MG63 (cell line): ENCODE results near the gene PRPSAP1. TPM values are rescaled to one million over a fixed set of nuclear protein-coding genes. Genes with fewer than 3 reads are reported as not detected.
A peak's percentile ranks its signal among the peaks of the same experiment; 100 is the strongest.

Source experiments
- DNase-seq: peaks from one replicate; pipeline ENCODE4 v3.0.0-alpha.2; 2020
- H3K27me3 ChIP-seq: fragments of 250-450 bp; sonication (Bioruptor Pico); 2 replicates; pipeline ENCODE4 v1.5.1; 2020; ENCODE audit warnings: mild to moderate bottlenecking, moderate library complexity
- H3K36me3 ChIP-seq: fragments of 250-450 bp; sonication (Bioruptor Pico); 2 replicates; pipeline ENCODE4 v1.5.1; 2020; ENCODE audit warnings: mild to moderate bottlenecking, moderate library complexity
- H3K4me3 ChIP-seq: fragments of 250-450 bp; sonication (Bioruptor Pico); 2 replicates; pipeline ENCODE4 v1.5.1; 2020; ENCODE audit warnings: mild to moderate bottlenecking, moderate library complexity
- H3K9me3 ChIP-seq: fragments of 250-450 bp; sonication (Bioruptor Pico); 2 replicates; pipeline ENCODE4 v1.5.1; 2020; ENCODE audit warnings: mild to moderate bottlenecking, moderate library complexity
- total RNA-seq: library from RNA; depleted of rRNA; stranded (reverse); fragments of >200 nt; shearing (Covaris generic); gene quantifications from 2 replicates; pipeline ENCODE4 v1.2.3, GENCODE V29; 2014; ENCODE audit warnings: low replicate concordance

PRPSAP1 gene
- total RNA-seq, 1 experiment from 2014 or later: 64.7 TPM

- DNase-seq: peak; percentile 77
- Histone ChIP-seq H3K27me3 (no peaks in the 10 kb centered on the region), H3K9me3 (no peaks in the 10 kb centered on the region), H3K4me3 (peak overlapping the region; percentile 54), H3K36me3 (peaks cover 10% of the 10 kb centered on the region)
These were observed 31.5 kb upstream of the PRPSAP1 start for GRCh38 chr17:76384987-76385891.

GRCh38 chr17:76384222-76384986 is 30.7 kb upstream of the PRPSAP1 start, which contains the start of gene SPHK1:
TSS of gene SPHK1 (plus strand) at chr17:76384609. CDS start at chr17:76385645, 1,036 bp downstream.
- no peaks in the 10 kb centered on the region for H3K27me3 ChIP-seq
- peak within 1 kb of the TSS; percentile 54 for H3K4me3 ChIP-seq
- no peaks in the 10 kb centered on the region for H3K9me3 ChIP-seq
- peaks cover 10% of the 10 kb centered on the region for H3K36me3 ChIP-seq
- DNase-seq: peak; percentile 80

DNA sequence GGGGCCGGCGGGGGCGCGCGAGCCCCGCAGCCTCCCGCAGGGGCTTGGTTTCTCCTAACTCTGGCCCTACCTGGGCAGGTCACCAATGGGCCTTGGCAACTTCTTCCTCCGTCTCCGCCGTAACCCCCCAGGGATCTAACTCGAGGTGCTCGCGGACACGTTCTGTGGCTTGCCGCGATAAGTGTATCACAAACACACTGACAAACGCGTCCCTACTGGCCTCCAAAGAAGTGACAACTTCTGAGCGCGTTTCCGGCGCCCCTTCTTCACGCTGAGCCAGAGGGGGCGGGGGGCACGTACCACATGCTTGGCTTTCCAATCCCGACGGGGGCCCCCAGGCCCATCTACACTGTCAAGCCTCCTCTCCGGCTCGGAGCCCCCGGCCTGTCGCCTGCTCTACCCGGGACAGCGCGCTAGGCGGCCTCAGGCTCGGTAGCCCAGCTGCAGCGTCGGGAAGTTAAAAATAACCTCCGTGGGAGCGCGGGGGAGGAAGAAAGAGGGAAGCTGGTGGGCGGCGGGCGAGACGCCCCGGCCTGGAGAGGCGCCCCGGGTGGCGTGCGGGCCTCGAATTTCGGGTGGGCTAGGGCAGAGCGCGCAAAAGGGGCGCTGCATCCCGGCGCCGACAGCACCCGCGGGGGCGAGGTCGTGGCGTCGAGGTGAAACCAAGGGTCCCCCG is 30.0 kb upstream of the PRPSAP1 start:
- peak overlapping the region; percentile 54 for H3K4me3 ChIP-seq
- H3K9me3 ChIP-seq: no peaks in the 10 kb centered on the region
- no peaks in the 10 kb centered on the region for H3K27me3 ChIP-seq
- H3K36me3 ChIP-seq: peaks cover 5% of the 10 kb centered on the region
- peak; percentile 42 for DNase-seq

DNA sequence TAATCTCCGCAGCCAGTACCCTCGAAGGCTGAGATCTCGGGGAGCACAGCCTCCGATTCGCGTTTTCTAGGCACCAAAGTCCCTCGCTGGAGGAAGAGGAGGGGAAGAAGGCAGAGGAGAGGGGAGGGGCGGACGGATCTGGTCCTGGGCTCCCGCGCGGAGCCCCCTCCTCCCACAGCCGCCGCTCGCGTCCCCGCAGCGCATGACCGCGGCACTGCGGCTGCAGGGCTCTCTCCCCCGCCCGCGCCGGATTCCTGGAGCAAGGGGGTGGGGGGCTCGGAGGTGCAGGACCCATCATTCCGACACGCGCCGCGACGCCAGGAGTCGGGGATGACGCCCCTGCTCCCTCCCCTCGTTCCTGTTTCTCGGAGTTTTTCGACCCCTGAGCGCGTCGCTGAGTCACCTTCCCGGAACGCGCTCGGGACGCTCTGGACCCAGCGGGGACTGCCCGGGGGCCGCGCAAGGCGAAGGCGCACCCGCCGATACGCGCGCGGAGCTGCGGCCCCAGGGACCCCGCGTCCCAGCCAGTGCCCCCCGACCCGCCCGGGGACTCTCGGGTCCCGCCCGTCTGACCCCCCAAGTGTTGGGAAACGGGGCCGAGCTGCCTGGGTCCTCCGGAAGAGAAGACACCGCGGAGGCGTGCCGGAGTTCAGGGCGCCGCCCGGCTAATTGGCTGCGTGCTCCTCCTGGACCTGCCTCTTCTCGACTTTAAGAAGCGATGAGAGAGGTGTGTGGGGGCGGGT is 29.3 kb upstream of the PRPSAP1 start:
- peak overlapping the region; percentile 54 for H3K4me3 ChIP-seq
- H3K36me3 ChIP-seq: peaks cover 1% of the 10 kb centered on the region
- H3K9me3 ChIP-seq: no peaks in the 10 kb centered on the region
- peak; percentile 62 for DNase-seq
- no peaks in the 10 kb centered on the region for H3K27me3 ChIP-seq

GRCh38 chr17:76382351-76382802 is 28.7 kb upstream of the PRPSAP1 start:
- DNase-seq: no peak
- Histone ChIP-seq H3K4me3 (no peak overlapping the region), H3K36me3 (no peaks in the 10 kb centered on the region; the same call in 1 of the 2 replicates), H3K9me3 (no peaks in the 10 kb centered on the region), H3K27me3 (no peaks in the 10 kb centered on the region)

GRCh38 chr17:76381633-76382350 is 28.1 kb upstream of the PRPSAP1 start:
- Histone ChIP-seq H3K4me3 (no peak overlapping the region), H3K27me3 (no peaks in the 10 kb centered on the region), H3K9me3 (no peaks in the 10 kb centered on the region), H3K36me3 (no peaks in the 10 kb centered on the region; the same call in 1 of the 2 replicates)
- no peak for DNase-seq

DNA sequence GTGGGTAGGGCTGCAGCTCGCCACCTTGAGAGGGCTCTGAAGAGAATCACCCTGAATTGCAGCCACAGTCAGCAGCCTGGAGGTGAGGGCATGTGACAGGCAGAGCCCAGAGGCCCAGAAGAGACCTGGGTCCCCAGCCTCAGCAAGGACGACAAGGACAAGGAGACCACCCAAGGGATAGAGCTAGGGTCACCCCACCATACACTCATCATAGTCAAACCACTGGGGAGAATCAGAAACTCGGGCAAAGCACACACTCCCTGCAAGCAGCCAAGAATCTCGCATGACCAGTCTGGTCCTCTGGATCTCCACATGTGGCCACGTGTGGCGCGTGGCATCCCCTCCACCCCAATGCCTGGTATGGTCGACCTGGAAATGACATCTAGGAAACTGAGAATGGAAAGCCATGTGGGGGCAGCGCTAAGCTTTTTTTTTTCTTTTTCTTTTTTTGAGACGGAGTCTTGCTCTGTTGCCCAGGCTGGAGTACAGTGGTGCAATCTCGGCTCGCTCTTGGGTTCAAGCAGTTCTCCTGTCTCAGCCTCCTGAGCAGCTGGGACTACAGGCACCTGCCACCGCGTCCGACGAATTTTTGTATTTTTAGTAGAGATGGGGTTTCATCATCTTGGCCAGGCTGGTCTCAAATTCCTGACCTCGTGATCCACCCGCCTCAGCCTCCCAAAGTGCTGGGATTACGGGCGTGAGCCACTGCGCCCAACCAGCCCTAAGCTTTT is 26.1 kb upstream of the PRPSAP1 start:
- no peak for DNase-seq
- H3K27me3 ChIP-seq: no peaks in the 10 kb centered on the region
- H3K9me3 ChIP-seq: no peaks in the 10 kb centered on the region
- no peaks in the 10 kb centered on the region for H3K36me3 ChIP-seq
- H3K4me3 ChIP-seq: no peak overlapping the region

DNA sequence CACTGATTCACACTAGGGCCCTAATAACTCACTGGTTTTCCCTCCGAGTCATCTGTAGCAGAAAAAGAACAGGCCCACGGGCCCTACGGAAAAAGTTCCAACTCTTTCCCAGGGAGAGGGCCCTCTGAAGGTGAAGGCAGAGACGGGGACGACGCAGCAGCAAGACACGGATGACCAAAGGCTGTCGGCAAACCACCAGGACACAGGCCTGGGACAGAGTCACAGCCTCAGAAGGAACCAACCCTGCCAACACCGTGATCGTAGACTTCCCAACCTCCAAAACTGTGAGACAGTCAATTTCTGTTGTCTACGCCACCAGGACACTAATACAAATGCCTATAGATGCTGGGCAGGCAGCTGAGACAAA is 25.5 kb upstream of the PRPSAP1 start:
- no peaks in the 10 kb centered on the region for H3K36me3 ChIP-seq
- H3K4me3 ChIP-seq: no peak overlapping the region
- H3K9me3 ChIP-seq: no peaks in the 10 kb centered on the region
- no peak for DNase-seq
- no peaks in the 10 kb centered on the region for H3K27me3 ChIP-seq

DNA sequence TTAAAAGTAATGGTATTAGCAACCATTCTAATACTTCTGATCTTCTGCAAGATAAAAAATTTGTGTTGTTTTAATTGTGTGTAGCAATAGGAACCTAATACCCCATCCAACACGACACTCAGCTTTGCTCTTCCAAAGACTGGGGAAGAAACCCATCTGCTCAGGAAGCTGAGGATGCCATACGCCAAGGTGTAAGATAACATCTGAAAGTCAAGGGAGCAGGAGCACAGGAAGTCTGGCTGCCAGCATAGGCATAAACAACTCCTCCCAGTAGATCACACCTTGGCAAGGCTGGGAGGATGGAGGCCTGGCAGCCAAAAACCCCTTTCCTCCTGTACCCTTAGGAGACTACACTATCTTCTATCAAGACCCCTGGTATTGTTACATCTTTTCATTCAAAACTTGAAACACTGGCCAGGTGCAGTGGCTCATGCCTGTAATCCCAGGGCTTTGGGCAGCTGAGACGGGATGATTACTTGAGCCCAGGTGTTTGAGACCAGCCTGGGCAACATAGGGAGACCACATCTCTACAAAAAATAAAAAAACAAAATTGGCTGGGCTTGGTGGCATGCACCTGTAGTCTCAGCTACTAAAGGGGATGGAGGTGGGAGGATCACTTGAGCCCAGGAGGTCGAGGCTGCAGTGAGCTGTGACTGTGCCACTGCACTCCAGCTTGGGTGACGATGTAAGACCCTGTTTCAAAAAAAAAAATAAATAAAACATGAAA is 25.0 kb upstream of the PRPSAP1 start:
- H3K27me3 ChIP-seq: no peaks in the 10 kb centered on the region
- no peak overlapping the region for H3K4me3 ChIP-seq
- no peak for DNase-seq
- no peaks in the 10 kb centered on the region for H3K36me3 ChIP-seq
- no peaks in the 10 kb centered on the region for H3K9me3 ChIP-seq

GRCh38 chr17:76376318-76377133 is 22.8 kb upstream of the PRPSAP1 start:
- no peak overlapping the region for H3K4me3 ChIP-seq
- H3K36me3 ChIP-seq: no peaks in the 10 kb centered on the region
- no peaks in the 10 kb centered on the region for H3K27me3 ChIP-seq
- DNase-seq: no peak
- H3K9me3 ChIP-seq: no peaks in the 10 kb centered on the region

DNA sequence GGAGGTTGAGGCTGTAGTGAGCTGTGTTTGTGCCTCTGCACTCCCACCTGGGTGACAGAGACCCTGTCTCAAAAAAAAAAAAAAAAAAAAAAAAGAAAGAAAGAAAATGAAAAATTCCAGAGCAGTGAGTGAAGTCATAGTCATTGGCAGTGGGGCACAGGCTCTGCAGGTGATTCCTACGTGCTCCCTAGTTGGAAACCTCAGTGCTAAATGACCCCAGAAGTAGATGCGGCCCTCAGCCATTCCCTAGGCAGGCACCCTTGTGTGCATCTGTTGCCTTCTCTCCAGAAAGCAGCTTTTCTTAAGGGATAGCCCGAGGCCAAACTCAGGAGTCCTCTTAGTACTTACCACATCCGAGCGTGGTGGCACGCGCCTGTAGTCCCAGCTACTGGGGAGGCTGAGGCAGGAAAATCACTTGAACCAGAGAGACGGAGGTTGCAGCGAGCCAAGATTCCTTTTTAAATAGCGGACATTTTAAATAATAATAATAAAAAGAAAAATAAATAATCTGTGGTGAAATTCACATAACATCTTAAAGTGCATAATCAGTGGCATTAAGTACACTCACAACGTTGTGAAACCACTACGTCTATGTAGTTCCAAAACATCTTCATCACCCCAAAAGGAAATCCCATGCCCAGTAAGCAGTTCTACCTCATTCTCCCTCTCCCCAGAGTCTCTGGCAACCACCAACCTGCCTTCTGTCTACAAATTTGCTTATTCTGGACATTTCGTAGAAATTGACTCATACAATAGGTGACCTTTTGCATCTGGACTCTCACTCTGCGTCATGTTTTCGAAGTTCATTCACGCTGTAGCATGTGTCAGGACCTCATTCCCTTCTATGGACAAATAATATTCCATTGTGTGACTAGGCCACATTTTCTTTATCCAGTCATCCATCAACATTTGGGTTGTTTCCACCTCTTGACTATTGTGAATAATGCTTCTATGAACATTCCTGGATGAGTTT is 18.2 kb upstream of the PRPSAP1 start:
- no peaks in the 10 kb centered on the region; the same call in 1 of the 2 replicates for H3K36me3 ChIP-seq
- no peak overlapping the region for H3K4me3 ChIP-seq
- H3K9me3 ChIP-seq: no peaks in the 10 kb centered on the region
- no peaks in the 10 kb centered on the region for H3K27me3 ChIP-seq
- peak; percentile 71 for DNase-seq

GRCh38 chr17:76370261-76370993 is 16.7 kb upstream of the PRPSAP1 start:
- Histone ChIP-seq H3K4me3 (no peak overlapping the region), H3K36me3 (no peaks in the 10 kb centered on the region; the same call in 1 of the 2 replicates), H3K9me3 (no peaks in the 10 kb centered on the region), H3K27me3 (no peaks in the 10 kb centered on the region)
- DNase-seq: peak; percentile 95
